AG10803 (cell line): Measurements from ENCODE around the gene MET.
A peak's percentile ranks its signal among the peaks of the same experiment; 100 is the strongest.

Experiments used
- DNase-seq: peaks from one replicate; pipeline ENCODE4 v3.0.0; 2010; ENCODE audit warnings: low read depth
- H3K4me3 ChIP-seq: 2 replicates; pipeline ENCODE4 v1.5.1; 2011; ENCODE audit warnings: mild to moderate bottlenecking, low read length, control low read depth
- TF ChIP-seq, protein P1 (sequence below): conservative IDR thresholded peaks from 2 replicates; pipeline ENCODE4 v1.5.1; 2011; ENCODE audit warnings: mild to moderate bottlenecking, low read length, control low read depth, inconsistent platforms

The MET gene

DNA sequence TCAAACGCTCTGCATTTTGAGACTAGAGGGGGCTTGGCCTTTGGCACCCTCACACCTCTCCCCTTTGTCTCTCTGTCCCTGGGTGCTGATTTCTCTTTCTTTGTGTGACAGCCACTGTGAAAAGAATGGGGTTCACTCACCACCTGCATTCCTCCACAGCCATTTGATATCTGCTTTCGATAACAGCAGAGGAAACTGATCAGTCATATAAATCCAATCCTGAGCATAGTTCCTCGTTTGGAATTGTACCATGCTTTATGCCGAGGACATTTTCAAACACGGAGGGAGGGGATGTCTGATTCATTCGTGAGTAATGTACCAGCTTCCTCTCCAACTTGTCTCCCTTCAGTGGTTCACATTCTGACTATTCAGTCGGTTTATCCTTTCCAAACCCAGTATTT is 15.8 kb downstream of the MET start:
- DNase-seq: peak; percentile 69
- peak overlapping the region; percentile 5; the same call in 1 of the 2 replicates for H3K4me3 ChIP-seq
- TF ChIP-seq, protein P1, sequence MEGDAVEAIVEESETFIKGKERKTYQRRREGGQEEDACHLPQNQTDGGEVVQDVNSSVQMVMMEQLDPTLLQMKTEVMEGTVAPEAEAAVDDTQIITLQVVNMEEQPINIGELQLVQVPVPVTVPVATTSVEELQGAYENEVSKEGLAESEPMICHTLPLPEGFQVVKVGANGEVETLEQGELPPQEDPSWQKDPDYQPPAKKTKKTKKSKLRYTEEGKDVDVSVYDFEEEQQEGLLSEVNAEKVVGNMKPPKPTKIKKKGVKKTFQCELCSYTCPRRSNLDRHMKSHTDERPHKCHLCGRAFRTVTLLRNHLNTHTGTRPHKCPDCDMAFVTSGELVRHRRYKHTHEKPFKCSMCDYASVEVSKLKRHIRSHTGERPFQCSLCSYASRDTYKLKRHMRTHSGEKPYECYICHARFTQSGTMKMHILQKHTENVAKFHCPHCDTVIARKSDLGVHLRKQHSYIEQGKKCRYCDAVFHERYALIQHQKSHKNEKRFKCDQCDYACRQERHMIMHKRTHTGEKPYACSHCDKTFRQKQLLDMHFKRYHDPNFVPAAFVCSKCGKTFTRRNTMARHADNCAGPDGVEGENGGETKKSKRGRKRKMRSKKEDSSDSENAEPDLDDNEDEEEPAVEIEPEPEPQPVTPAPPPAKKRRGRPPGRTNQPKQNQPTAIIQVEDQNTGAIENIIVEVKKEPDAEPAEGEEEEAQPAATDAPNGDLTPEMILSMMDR: no peak

- H3K4me3 ChIP-seq: no peak overlapping the region
- TF ChIP-seq, protein P1: no peak
- peak; percentile 31 for DNase-seq
These were observed 17.8 kb downstream of the MET start for GRCh38 chr7:116689790-116690259.

DNA sequence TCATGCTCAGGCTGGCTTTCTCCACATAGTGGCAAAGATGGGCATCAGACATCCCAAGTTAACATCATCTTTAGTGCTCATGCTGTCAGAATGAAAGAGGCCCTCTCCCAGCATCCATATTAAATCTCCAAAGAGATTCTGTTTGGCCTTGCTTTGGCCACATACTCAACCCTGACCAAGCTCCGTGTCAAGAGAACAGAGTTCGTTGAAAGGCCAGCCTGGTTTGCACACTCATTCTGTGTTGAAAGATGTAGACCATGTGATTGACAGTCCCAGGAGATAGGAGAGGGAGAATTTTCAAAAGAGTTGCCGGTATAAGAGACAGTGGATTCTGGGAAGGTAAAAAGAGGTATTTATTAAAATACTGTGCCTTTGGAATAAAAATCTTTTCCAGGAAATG is 19.7 kb downstream of the MET start:
- no peak overlapping the region for H3K4me3 ChIP-seq
- no peak for DNase-seq
- TF ChIP-seq, protein P1: no peak

GRCh38 chr7:116692401-116693308 is 20.7 kb downstream of the MET start:
- TF ChIP-seq, protein P1: no peak
- no peak overlapping the region for H3K4me3 ChIP-seq

GRCh38 chr7:116696707-116697106 is 24.7 kb downstream of the MET start:
- no peak overlapping the region for H3K4me3 ChIP-seq
- TF ChIP-seq, protein P1: no peak
- DNase-seq: no peak

More at GRCh38 chr7:116692401-116693308, 20.7 kb downstream of the MET start:
- DNase-seq: no peak

- no peak overlapping the region for H3K4me3 ChIP-seq
- no peak for DNase-seq
- TF ChIP-seq, protein P1: no peak
These were observed 25.2 kb downstream of the MET start for GRCh38 chr7:116697152-116697551.

- TF ChIP-seq, protein P1: no peak
- DNase-seq: no peak
- H3K4me3 ChIP-seq: no peak overlapping the region
These were observed 25.8 kb downstream of the MET start for GRCh38 chr7:116697761-116698160.
